K562 (cell line): ENCODE measurements around the gene PCBD1. TPM values are rescaled to one million over a fixed set of nuclear protein-coding genes. Genes with fewer than 3 reads are reported as not detected.

Experiments
- ATAC-seq: fragments of 200-7000 bp; cut with Tn5 transposase; 3 replicates; pipeline ENCODE4 v1.9.1; 2020; ENCODE audit warnings: moderate library complexity
- BruUV-seq: library from RNA; stranded (reverse); fragments of 400-500 nt; replicated peaks from 2 replicates; lab custom pipeline; 2021; lab: Mats Ljungman, UMichigan
- CTCF ChIA-PET: fragments of 300-600 bp; formaldehyde crosslinking; extraction: SDS; loops from one replicate; lab custom pipeline; 2021; ENCODE audit warnings: low intra/inter-chr PET ratio; lab: Yijun Ruan, JAX
- POLR2A ChIA-PET: fragments of 300-600, 350-650 bp; sonication (Branson Sonifier 250); formaldehyde crosslinking; extraction: SDS; loops from one replicate; lab custom pipeline; 2021; ENCODE audit warnings: antibody characterized with exemption, inconsistent platforms; lab: Yijun Ruan, JAX
- DNase-seq, 4 experiments: peaks; one replicate each; pipeline versions ENCODE4 v3.0.0 to v3.0.0-alpha.2; 2011 to 2018; ENCODE audit warnings: low spot score in 3 of 4, mixed read lengths in 3 of 4; ENCODE audit errors: extremely low read depth in 1 of 4
- FAIRE-seq: peaks from 2 replicates; lab custom pipeline; 2011; peaks lifted over from hg19 to GRCh38; lab: Jason Lieb, UNC
- H2AFZ ChIP-seq: 2 replicates; pipeline ENCODE4 v1.6.0; 2011; ENCODE audit warnings: low read depth, low read length, control low read depth, inconsistent platforms
- H3K27ac ChIP-seq: fragments of 200-600 bp; 3 replicates; pipeline ENCODE4 v1.8.0; 2011; ENCODE audit warnings: low read depth, mild to moderate bottlenecking, control low read depth, inconsistent platforms, low read length, moderate library complexity, mixed read lengths; ENCODE audit errors: extremely low read depth
- H3K27me3 ChIP-seq, 2 experiments: fragments of 300-600 bp in 1 of 2; 2 replicates in 1 of 2; 3 replicates in 1 of 2; pipeline versions ENCODE4 v1.6.0 to v1.8.0; 2011; ENCODE audit warnings: inconsistent platforms in 2 of 2, low read length in 2 of 2, mild to moderate bottlenecking in 1 of 2, mixed read lengths in 1 of 2, moderate library complexity in 1 of 2; ENCODE audit not compliant: control insufficient read depth in 2 of 2, insufficient read depth in 2 of 2
- H3K36me3 ChIP-seq: fragments of 300-600 bp; 3 replicates; pipeline ENCODE4 v1.8.0; 2011; ENCODE audit warnings: mild to moderate bottlenecking, low read length, inconsistent platforms; ENCODE audit not compliant: control insufficient read depth, insufficient read depth
- H3K4me1 ChIP-seq, 2 experiments: fragments of 200-600 bp in 1 of 2; replicated peaks in 1 of 2; 2 replicates in 1 of 2; 3 replicates in 1 of 2; pipeline versions ENCODE4 v1.5.1 to v1.8.0; 2011; ENCODE audit warnings: inconsistent platforms in 2 of 2, low read length in 2 of 2, mild to moderate bottlenecking in 1 of 2, mixed read lengths in 1 of 2, moderate library complexity in 1 of 2; ENCODE audit not compliant: control insufficient read depth in 2 of 2, insufficient read depth in 2 of 2
- H3K4me2 ChIP-seq: 2 replicates; pipeline ENCODE4 v1.6.1; 2011; ENCODE audit warnings: low read length, control low read depth, inconsistent platforms, mixed read lengths; ENCODE audit not compliant: insufficient read depth
- H3K4me3 ChIP-seq: fragments of 200-600 bp; sonication (generic), shearing (Covaris generic); 2 replicates; pipeline ENCODE4 v1.5.1; 2016; ENCODE audit warnings: control low read depth, inconsistent platforms
- H3K79me2 ChIP-seq: fragments of 200-600 bp; 3 replicates; pipeline ENCODE4 v1.8.0; 2011; ENCODE audit warnings: low read length, inconsistent platforms; ENCODE audit not compliant: control insufficient read depth, insufficient read depth
- H3K9ac ChIP-seq, 2 experiments: 2 replicates each; pipeline versions ENCODE4 v1.6.0 to v1.6.1; 2011; ENCODE audit warnings: low read depth in 2 of 2, low read length in 2 of 2, control low read depth in 1 of 2, inconsistent platforms in 1 of 2, mild to moderate bottlenecking in 1 of 2, mixed read lengths in 1 of 2; ENCODE audit not compliant: insufficient read depth in 1 of 2
- H3K9me1 ChIP-seq: one replicate; pipeline ENCODE4 v1.6.0; 2011; ENCODE audit warnings: inconsistent platforms, mild to moderate bottlenecking, low read length, moderate library complexity; ENCODE audit not compliant: control insufficient read depth, insufficient read depth
- H3K9me3 ChIP-seq: replicated peaks from 2 replicates; pipeline ENCODE4 v1.5.1; 2011; ENCODE audit warnings: low read depth, low read length, inconsistent platforms; ENCODE audit not compliant: control insufficient read depth, insufficient read depth
- H4K20me1 ChIP-seq: replicated peaks from 2 replicates; pipeline ENCODE4 v1.6.1; 2011; ENCODE audit warnings: low read length, inconsistent platforms, mixed read lengths; ENCODE audit not compliant: control insufficient read depth, insufficient read depth
- BMI1 ChIP-seq: fragments of 150-350 bp; IDR thresholded peaks from 2 replicates; pipeline ENCODE4 v1.6.1; 2014; ENCODE audit warnings: low read length
- CBX2 ChIP-seq: fragments of 200-600 bp; sonication (generic); IDR thresholded peaks from one replicate; pipeline ENCODE4 v1.6.1; 2012; ENCODE audit warnings: mild to moderate bottlenecking, low read length, inconsistent platforms; ENCODE audit not compliant: insufficient read depth, poor library complexity, severe bottlenecking
- CEBPB ChIP-seq: fragments of 450-650 bp; IDR thresholded peaks from 2 replicates; pipeline ENCODE4 v1.6.1; 2016; ENCODE audit warnings: missing genetic modification characterization, missing compliant biosample characterization
- CEBPG ChIP-seq, 3 experiments: fragments of 200-800 bp in 1 of 3; sonication (Bioruptor generic) in 1 of 3; sonication (generic) in 1 of 3; formaldehyde crosslinking in 1 of 3; IDR thresholded peaks in 2 of 3; conservative IDR thresholded peaks in 1 of 3; 2 replicates each; pipeline versions ENCODE4 v1.6.1 to v1.8.0; 2016 to 2022; ENCODE audit warnings: missing compliant biosample characterization in 2 of 3, missing genetic modification characterization in 2 of 3, mild to moderate bottlenecking in 1 of 3, missing genetic modification reagents in 1 of 3
- FIP1L1 ChIP-seq: fragments of 200-400 bp; formaldehyde crosslinking; IDR thresholded peaks from 2 replicates; pipeline ENCODE4 v1.6.1; 2018; ENCODE audit warnings: mild to moderate bottlenecking, low read depth, low read length; ENCODE audit not compliant: poor library complexity, severe bottlenecking
- GABPA ChIP-seq: fragments of 200-800 bp; sonication (Bioruptor generic); conservative IDR thresholded peaks from 2 replicates; pipeline ENCODE4 v1.6.1; 2016; ENCODE audit warnings: low read depth, missing genetic modification characterization, missing compliant biosample characterization
- HNRNPK ChIP-seq: fragments of 200-400 bp; formaldehyde crosslinking; IDR thresholded peaks from one replicate; pipeline ENCODE4 v1.6.1; 2018; ENCODE audit warnings: mild to moderate bottlenecking, low read depth, low read length; ENCODE audit not compliant: poor library complexity, severe bottlenecking
- NR2C2 ChIP-seq, 2 experiments: fragments of 200-800 bp in 1 of 2; sonication (Bioruptor generic) in 1 of 2; sonication (generic) in 1 of 2; formaldehyde crosslinking in 1 of 2; IDR thresholded peaks; 2 replicates each; pipeline versions ENCODE4 v1.6.1 to v1.8.0; 2016 to 2022; ENCODE audit warnings: mild to moderate bottlenecking in 1 of 2, missing compliant biosample characterization in 1 of 2, missing genetic modification characterization in 1 of 2, missing genetic modification reagents in 1 of 2
- TAF1 ChIP-seq: IDR thresholded peaks from 2 replicates; pipeline ENCODE4 v1.6.1; 2011; ENCODE audit warnings: mild to moderate bottlenecking, low read length, moderate library complexity; ENCODE audit not compliant: insufficient read depth, control insufficient read depth, severe bottlenecking; ENCODE audit errors: extremely low read depth
- TCF3 ChIP-seq: sonication (generic); formaldehyde crosslinking; IDR thresholded peaks from 2 replicates; pipeline ENCODE4 v1.4.0; 2020; ENCODE audit warnings: mild to moderate bottlenecking, missing genetic modification reagents
- TFAP4 ChIP-seq: sonication (generic); formaldehyde crosslinking; IDR thresholded peaks from 2 replicates; pipeline ENCODE4 v1.8.0; 2022; ENCODE audit warnings: missing genetic modification reagents, mild to moderate bottlenecking, moderate library complexity, borderline replicate concordance
- TOE1 ChIP-seq, 2 experiments: fragments of 450-650 bp in 1 of 2; sonication (generic) in 1 of 2; formaldehyde crosslinking in 1 of 2; IDR thresholded peaks; 2 replicates each; pipeline versions ENCODE4 v1.7.1 to v1.8.0; 2016 to 2022; ENCODE audit warnings: borderline replicate concordance in 2 of 2, mild to moderate bottlenecking in 2 of 2, antibody characterized with exemption in 1 of 2, inconsistent platforms in 1 of 2, low read depth in 1 of 2, missing genetic modification reagents in 1 of 2, moderate library complexity in 1 of 2
- ZC3H4 ChIP-seq: sonication (generic); formaldehyde crosslinking; IDR thresholded peaks from 2 replicates; pipeline ENCODE4 v1.9.0; 2021; ENCODE audit warnings: missing genetic modification reagents, borderline replicate concordance
- ZMIZ1 ChIP-seq, 2 experiments: fragments of 150-350 bp in 1 of 2; IDR thresholded peaks; 2 replicates each; pipeline ENCODE4 v1.6.1; 2012 to 2016; ENCODE audit warnings: low read depth in 2 of 2, low read length in 2 of 2, mild to moderate bottlenecking in 1 of 2, moderate library complexity in 1 of 2
- ZNF133 ChIP-seq: fragments of 250-450 bp; sonication (Bioruptor Pico); IDR thresholded peaks from 2 replicates; pipeline ENCODE4 v1.4.0; 2020; ENCODE audit warnings: mild to moderate bottlenecking
- ZSCAN32 ChIP-seq: fragments of 450-650 bp; formaldehyde crosslinking; IDR thresholded peaks from 2 replicates; pipeline ENCODE4 v1.4.0; 2020; ENCODE audit warnings: mild to moderate bottlenecking, moderate library complexity
- WGBS: fragments of 100-300 bp; shearing (Covaris generic); methylation state at CpG from one replicate; pipeline ENCODE4 v1.1.6; 2016; ENCODE audit warnings: low coverage, mixed read lengths; ENCODE audit not compliant: insufficient coverage; ENCODE audit errors: missing lambda C conversion rate; 5-methylcytosine and 5-hydroxymethylcytosine counted together
- in situ Hi-C: fragments of 300-500 bp; cut with MboI; formaldehyde crosslinking; loops from 4 replicates; pipeline ENCODE4 v1.15.0; 2018; ENCODE audit warnings: inconsistent platforms, mixed read lengths
- intact Hi-C: fragments of 100-400 bp; cut with micrococcal nuclease; formaldehyde crosslinking; loops from 2 replicates; pipeline ENCODE4 v1.14.2; 2022
- polyA plus RNA-seq, 8 experiments: library from polyadenylated mRNA; depleted of rRNA in 4 of 8; stranded (reverse) in 5 of 8; unstranded in 3 of 8; fragments of >200 nt; fragmentation: Nextera tagmentation in 2 of 8; fragmentation: Illumina TruSeq in 1 of 8; extraction: Ambion mirVana in 2 of 8; extraction: Trizol in 1 of 8; gene quantifications; 2 replicates each; pipeline versions ENCODE4 v1.2.1 to v1.2.3, GENCODE V29; 2011 to 2014; ENCODE audit warnings: inconsistent platforms in 1 of 8, missing spikeins in 1 of 8
- total RNA-seq, 7 experiments: library from RNA; depleted of rRNA in 6 of 7; stranded (reverse); fragments of >200 nt in 6 of 7; fragmentation: Illumina TruSeq in 2 of 7; extraction: Trizol in 2 of 7; gene quantifications; 2 replicates each; pipeline versions ENCODE4 v1.2.1 to v1.2.3, GENCODE V29; 2011 to 2021; ENCODE audit warnings: low replicate concordance in 1 of 7

Gene PCBD1
- total and polyA plus RNA-seq, 9 of the 15 experiments (the other 6 are each of a cell fraction or from before 2014, with no cell fraction given): 14.6 to 109 (median 57.0) TPM

- 34% methylated on average over 4 of the region's 4 CpGs for WGBS
- Histone ChIP-seq H3K36me3 (no peaks in the 10 kb centered on the region), H3K4me3 (no peak overlapping the region), H3K27me3 (no peaks in the 10 kb centered on the region), H3K9ac (no peak overlapping the region), H3K4me1 (no peaks in the 10 kb centered on the region; a peak in 2 of 5 replicates), H3K27ac (no peak overlapping the region), H4K20me1 (no peaks in the 10 kb centered on the region), H3K79me2 (no peaks in the 10 kb centered on the region), H3K4me2 (no peak overlapping the region), H3K9me1 (no peaks in the 10 kb centered on the region), H3K9me3 (no peaks in the 10 kb centered on the region), H2AFZ (no peak overlapping the region)
- in situ Hi-C loops: no loop called here
- CTCF ChIA-PET: no interaction called here
- intact Hi-C loops: no loop called here
- no peak for DNase-seq
- no peak for ATAC-seq
- POLR2A ChIA-PET: interaction anchor here (0.9 kb wide), 1 partner anchor 9 kb away, joined by 4 read pairs; no protein-coding TSS in a partner anchor
- no TSS peak for BruUV-seq
- FAIRE-seq: peak; percentile 57
- no peak for TF ChIP-seq ZSCAN32 (CRISPR knock-in tag)
- 0 out of 2 replicates have a peak, but pooled peaks have one; percentile 22 for TF ChIP-seq GABPA (tag)
- TF ChIP-seq TCF3 (CRISPR knock-in tag): no peak
- peak; percentile 32; the same call in 1 of the 2 replicates for TF ChIP-seq CEBPB (tag)
- TF ChIP-seq TAF1: no peak
- no peak for TF ChIP-seq CBX2
- TF ChIP-seq FIP1L1: no peak
- no peak for TF ChIP-seq CEBPG (CRISPR knock-in tag; IDR thresholded peaks at IDR 0.05)
- peak in 1 of 2 experiments; percentile 28; a peak in 1 of 4 replicates for TF ChIP-seq CEBPG (tag; conservative IDR thresholded peaks at IDR 0.05 in 1 of 2, IDR thresholded peaks at IDR 0.05 in 1 of 2)
- TF ChIP-seq HNRNPK: no peak
- TF ChIP-seq NR2C2 (CRISPR knock-in tag; IDR thresholded peaks at IDR 0.05): no peak
- TF ChIP-seq NR2C2 (tag; IDR thresholded peaks at IDR 0.05): peak; percentile 47; the same call in 1 of the 2 replicates
- TF ChIP-seq BMI1: no peak
- no peak for TF ChIP-seq ZNF133 (CRISPR knock-in tag)
- TF ChIP-seq ZC3H4: no peak
- no peak for TF ChIP-seq TOE1 (IDR thresholded peaks at IDR 0.05; ENCODE audit: borderline replicate concordance)
- TF ChIP-seq TOE1 (CRISPR knock-in tag; IDR thresholded peaks at IDR 0.05; ENCODE audit: borderline replicate concordance, low read depth): no peak
- TF ChIP-seq ZMIZ1 (IDR thresholded peaks at IDR 0.05; ENCODE audit: low read depth in 2 of 2, low read length in 2 of 2): no peak
- peak; percentile 71 for TF ChIP-seq TFAP4 (CRISPR knock-in tag)
Observed at GRCh38 chr10:70866424-70866823, 21.9 kb downstream of the PCBD1 start.
